DND-41 (cell line): ENCODE data around the gene AKT3.

ENCODE experiments used
- CTCF ChIP-seq: IDR thresholded peaks from 2 replicates; pipeline ENCODE4 v1.5.1; 2012; ENCODE audit warnings: borderline replicate concordance, low read length, moderate library complexity, mild to moderate bottlenecking; ENCODE audit not compliant: poor library complexity, severe bottlenecking; ENCODE audit errors: extremely low read depth
- EZH2 ChIP-seq: IDR thresholded peaks from 3 replicates; pipeline ENCODE4 v1.6.1; 2012; ENCODE audit warnings: borderline replicate concordance, low read depth, mild to moderate bottlenecking, moderate library complexity, low read length, inconsistent platforms; ENCODE audit not compliant: severe bottlenecking

DNA sequence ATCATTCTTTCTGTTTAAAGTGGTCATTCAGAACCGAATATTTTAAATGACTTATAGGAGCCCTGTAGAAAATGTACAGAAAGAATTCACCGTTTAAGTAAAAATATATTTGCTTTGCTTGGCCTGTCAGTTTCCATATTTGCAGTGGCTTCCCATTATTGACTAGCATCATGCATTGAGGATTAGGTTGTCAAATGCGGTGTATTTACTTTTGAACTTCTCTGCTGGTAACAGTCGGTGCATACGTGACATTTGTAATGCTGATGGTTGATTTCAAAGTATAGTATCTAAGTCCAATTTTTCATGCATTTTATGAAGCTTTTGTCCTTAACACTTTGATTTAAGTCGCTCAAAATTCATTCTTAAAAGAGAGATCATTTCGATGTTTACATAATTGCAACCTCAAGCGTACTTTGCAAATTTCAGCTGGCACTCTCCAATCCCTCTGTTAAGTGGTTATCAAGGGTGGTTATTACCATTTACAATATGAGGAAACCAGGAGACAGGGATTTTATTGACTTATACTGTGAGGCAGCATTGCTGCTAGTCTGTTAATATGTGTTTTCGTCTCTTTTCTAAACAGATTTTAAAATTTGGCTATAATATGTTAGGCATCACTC, 392.6 kb downstream of the AKT3 start:
- no peak for TF ChIP-seq EZH2
- no peak for TF ChIP-seq CTCF
